Measurements from ENCODE around the gene BTD.

BTD gene

DNA sequence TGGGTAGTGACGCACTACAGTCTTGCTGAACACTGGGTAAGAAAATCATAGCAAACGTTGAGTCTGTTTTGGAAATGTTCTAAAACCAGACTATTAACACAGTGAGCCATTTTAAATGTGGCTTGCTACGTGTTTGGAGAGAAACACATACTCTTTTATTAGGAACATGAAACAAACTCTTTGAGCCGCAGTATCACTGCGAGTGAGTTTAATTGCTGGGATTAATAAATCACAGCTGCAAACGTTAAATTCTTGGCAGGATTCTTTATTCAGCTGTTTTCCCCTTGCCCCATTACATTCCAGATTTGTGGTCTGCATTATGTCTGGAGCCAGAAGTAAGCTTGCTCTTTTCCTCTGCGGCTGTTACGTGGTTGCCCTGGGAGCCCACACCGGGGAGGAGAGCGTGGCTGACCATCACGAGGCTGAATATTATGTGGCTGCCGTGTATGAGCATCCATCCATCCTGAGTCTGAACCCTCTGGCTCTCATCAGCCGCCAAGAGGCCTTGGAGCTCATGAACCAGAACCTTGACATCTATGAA lies 33.6 kb downstream of the BTD start:
- in situ Hi-C loops (cut with MboI; ENCODE audit: low sequenced_read_pairs) = loop anchor here (25.0 kb wide), 2 partner anchors 177 to 552 kb away; no protein-coding TSS in a partner anchor

DNA sequence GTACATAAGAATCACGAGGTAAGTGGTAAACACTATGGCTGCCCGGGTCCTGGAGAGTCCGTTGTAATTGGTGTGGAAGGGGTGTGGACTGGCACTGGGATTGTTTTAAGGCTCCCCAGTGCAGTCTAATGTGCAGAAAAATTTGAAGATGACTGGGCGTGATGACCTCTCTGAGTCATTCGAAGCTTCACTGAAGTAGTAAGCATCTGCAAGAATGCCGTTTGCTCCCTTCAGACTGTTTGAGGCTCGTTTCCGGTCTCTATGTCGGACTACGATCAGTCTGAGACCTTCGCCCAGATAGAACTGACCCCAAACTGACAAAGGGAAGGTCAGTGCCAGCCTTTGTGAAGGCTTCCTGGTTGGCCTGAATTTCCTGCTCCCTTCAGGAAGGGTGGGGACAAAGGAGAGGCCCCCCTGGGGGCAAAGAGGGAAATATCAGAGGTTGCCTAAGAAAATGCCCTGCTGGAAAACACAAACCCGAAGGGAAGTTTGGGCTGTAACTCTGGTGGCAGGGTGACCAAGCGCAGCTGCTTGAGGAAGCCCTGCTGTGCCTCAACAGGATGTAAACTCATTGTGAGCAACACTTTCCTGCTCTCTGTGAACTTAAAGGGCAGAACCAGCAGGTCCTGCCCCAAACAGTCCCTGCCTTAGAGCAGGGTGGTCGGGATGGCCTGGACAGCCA lies 34.6 kb downstream of the BTD start:
- in situ Hi-C loops (cut with MboI; ENCODE audit: low sequenced_read_pairs) = loop anchor here (25.0 kb wide), 2 partner anchors 176 to 551 kb away; no protein-coding TSS in a partner anchor

DNA sequence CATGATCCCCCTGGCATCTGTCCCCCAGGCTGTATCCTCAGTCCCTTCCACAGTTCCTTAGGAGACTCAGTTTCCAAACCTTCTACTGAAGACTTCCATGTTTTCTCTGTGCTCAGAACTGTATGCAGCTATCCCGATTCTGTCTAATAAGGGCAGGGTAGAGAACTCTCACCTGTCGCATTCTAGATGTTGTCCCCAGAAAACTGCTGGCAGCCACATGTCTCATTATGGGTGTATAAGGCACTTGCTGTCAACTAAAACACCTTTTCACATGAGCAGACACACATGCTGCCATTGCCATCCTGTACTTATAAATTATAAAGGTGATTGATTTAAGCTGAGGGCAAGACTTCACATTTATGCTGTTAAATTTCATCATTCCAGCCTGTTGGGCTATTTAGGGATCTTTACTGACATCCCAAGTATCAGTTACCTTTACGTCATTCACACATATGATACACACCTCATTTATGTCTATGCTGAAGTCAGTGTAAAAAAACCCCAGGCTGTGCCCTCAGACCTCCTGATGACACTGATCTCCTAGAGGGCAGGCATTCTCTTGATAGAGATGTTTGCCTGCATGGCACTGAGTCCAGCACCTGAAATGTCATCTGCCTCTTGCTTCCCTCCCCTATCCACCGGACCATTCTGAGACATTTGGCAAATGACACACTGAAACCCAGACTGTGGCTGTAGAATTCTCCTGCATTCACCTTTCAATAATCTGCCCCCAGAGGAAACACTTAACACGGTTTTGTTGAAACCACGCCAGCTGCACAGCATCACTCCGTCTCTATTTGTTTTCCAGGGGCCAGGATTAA lies 35.8 kb downstream of the BTD start:
- in situ Hi-C loops (cut with MboI; ENCODE audit: low sequenced_read_pairs) = loop anchor here (25.0 kb wide), 2 partner anchors 175 to 550 kb away; no protein-coding TSS in a partner anchor

DNA sequence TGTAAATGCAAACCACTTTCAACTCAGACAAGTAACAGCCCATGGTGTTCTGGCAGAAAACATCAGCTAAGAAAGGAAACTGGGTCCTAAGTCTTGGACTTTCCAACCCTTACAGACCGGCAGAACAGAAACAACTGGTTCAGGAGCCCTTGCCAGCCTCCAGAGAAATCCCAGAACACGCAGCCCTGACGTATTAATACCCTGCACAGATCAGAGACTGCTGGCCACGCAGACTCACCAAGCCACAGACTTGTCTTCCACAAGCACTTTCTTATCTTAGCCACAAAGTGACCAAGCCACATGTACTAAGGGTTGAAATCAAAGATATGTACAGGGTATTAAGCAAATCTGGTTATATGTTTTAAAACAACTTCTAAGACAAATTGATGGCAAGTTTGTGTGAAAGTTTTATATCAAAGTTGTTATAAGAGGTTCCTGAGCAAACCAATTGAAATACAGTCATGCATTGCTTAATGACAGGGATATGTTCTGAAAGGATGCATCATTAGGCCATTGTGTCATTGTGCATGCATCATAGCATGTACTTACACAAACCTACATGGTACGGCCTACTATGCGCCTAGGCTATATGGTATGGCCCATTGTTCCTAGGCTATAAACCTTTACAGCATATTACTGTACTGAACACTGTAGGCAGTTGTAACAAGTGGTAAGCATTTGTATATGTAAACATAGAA lies 36.8 kb downstream of the BTD start:
- in situ Hi-C loops (cut with MboI; ENCODE audit: low sequenced_read_pairs) = loop anchor here (25.0 kb wide), 2 partner anchors 174 to 549 kb away; no protein-coding TSS in a partner anchor

DNA sequence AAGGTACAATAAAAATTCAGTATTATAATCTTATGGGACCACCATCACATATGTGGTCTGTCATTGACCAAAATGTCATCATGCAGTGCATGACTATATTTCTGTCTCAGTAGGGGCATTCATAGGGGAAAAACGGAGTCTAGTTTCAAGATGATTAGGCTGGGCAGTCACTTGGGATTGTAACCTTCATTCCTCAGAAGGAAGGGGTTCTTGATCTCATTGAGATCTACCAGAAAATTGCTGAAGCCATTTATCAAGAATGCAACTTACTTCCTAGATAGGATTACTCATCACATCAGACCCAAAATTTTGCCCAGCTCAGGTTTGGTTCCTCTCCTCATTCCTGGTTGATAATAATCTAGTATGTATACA lies 37.3 kb downstream of the BTD start:
- in situ Hi-C loops (cut with MboI; ENCODE audit: low sequenced_read_pairs) = loop anchor here (25.0 kb wide), 2 partner anchors 173 to 548 kb away; no protein-coding TSS in a partner anchor

DNA sequence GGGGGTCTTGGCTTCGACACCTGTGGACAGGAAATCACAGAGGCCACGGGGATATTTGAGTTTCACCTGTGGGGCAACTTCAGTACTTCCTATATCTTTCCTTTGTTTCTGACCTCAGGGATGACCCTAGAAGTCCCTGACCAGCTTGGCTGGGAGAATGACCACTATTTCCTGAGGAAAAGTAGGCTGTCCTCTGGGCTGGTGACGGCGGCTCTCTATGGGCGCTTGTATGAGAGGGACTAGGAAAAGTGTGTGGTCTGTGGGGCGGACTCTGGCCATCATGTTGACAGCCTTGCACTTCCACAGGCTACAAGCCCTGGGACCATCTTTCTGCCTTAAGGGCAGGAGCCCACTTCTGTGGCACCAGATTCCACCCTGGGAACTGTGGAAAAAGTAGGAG lies 43.7 kb downstream of the BTD start:
- in situ Hi-C loops (cut with MboI; ENCODE audit: low sequenced_read_pairs) = loop anchor here (25.0 kb wide), 2 partner anchors 167 to 542 kb away; no protein-coding TSS in a partner anchor

DNA sequence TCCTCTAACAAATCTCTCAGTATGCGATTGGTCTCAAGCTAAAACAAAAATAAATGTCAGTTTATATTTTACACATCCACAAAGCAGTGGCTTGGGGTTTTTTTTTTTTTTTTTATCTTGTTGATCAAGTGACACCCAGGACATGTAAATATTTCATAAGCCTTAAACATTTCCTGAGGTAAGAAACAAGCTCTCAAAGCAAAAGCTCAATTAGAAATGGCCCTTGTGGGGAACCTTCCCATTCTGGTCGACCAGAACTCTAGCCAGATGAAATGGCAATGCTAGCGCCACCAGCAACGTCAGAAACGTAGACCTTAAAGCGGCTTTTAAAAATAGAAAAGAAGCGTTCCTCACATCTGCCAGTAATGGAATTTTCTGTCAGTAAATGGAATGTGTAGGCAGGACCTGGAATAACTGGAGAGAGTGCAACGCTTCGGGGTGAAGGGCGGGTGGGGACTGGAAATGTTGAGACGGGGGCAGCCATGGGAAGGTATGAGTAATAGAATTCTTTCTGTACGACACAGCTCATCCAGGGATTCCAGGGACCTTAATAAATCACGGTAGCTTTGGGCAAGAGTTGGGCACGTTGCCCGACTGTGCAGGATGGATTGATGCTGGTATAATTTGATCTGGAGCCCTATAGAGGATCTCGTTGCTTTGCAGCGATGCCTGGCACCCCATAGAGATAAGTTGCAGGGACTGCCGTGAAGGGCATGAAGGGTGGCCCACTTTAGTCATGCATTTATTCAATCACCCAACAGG lies 44.4 kb downstream of the BTD start:
- in situ Hi-C loops (cut with MboI; ENCODE audit: low sequenced_read_pairs) = loop anchor here (25.0 kb wide), 2 partner anchors 166 to 541 kb away; no protein-coding TSS in a partner anchor

DNA sequence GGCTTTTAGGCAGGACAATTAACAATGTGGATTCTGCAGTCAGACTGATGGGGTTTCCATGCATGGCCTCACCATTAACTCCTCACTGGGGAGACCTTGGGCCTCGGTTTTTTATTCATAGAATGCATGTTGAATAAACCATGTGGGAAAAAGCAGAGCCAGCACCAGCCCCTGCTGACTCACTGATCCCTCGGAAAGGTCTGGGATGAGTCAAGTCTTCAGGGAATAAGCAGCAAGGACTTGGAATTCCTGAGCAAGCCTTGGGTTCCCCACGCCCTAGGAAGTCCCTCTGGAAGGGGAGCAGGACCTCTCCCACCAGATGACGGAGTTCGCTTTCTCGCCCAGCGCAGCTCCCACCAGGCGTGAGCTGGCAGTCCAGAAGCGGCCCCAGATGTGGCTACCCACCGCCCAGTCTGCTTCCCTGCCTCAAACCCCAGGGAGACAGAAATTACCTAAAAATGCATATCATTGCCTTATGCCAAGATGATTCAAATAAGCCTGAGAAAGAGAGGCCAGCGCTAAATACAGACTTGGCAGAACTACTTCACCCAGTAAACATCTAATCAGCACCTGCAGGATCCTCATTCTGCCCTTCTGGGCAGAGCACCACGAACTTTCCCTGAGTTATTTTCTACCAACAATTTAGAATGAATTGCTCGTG lies 45.4 kb downstream of the BTD start:
- in situ Hi-C loops (cut with MboI; ENCODE audit: low sequenced_read_pairs) = loop anchor here (25.0 kb wide), 2 partner anchors 165 to 540 kb away; no protein-coding TSS in a partner anchor

DNA sequence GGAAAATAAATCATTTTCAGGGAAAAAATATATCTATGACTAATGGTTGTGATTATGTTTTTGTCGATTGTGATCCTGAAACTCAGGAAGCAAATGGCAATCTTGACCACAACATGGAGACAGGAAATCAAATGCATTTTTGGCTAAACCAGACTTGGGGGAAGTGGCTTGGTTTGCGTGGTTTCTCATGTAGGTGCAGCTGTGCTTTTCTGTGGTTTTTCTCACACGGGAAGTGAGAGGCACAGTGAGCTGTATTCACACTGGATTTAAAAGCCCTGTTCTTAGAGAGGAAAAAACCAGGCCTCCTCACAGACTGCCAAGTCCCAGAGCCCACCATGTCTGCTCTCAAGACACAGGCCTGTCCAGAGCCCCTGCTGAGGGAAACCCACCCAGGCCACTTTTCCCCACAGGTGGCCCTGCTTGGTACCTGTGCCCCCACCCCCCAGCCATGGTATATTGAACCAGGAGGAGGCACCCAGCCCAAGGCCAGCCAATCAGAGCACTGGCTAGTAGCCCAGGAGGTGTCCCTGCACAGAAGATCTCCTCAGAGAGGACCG lies 46.1 kb downstream of the BTD start:
- in situ Hi-C loops (cut with MboI; ENCODE audit: low sequenced_read_pairs) = loop anchor here (25.0 kb wide), 2 partner anchors 165 to 540 kb away; no protein-coding TSS in a partner anchor

DNA sequence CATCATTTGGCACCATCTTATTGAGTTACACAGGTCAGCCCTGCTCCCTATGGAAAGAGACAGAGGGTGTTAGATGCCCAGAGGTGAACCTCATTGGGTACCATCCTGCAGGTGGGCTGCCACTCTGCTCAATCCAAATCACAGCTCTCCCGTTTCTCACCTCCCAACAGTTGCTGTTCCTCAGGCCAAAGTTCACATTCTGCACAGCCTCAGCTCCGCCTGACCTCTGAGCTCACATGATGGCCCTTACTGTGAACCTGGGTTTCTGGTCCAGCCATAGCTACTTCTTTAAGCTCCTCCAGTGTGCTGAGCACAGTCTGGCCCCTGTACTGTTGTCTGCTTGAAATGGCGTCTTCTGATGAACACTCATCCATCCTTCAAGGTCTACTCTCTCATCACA lies 47.8 kb downstream of the BTD start:
- in situ Hi-C loops (cut with MboI; ENCODE audit: low sequenced_read_pairs) = loop anchor here (25.0 kb wide), 2 partner anchors 163 to 538 kb away; no protein-coding TSS in a partner anchor

DNA sequence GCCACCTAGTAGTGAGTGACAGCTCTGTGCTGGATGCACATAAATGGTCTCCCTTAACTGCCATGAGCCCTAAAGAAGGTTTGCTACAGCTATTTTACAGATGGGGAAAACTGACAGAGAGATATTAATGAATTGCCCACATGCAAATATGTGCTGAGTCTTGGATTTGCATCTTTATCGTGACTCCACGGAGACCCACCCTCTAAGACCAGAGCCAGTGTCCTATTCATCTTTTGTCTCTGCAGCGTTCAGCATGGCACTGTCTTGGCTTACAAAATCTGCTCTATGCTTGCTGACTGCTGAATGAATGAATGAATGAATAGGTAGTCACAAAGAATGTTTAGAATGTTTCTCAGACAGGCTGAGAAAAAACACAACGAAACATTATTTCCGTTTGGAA lies 48.3 kb downstream of the BTD start:
- in situ Hi-C loops (cut with MboI; ENCODE audit: low sequenced_read_pairs) = loop anchor here (25.0 kb wide), 2 partner anchors 162 to 537 kb away; no protein-coding TSS in a partner anchor

DNA sequence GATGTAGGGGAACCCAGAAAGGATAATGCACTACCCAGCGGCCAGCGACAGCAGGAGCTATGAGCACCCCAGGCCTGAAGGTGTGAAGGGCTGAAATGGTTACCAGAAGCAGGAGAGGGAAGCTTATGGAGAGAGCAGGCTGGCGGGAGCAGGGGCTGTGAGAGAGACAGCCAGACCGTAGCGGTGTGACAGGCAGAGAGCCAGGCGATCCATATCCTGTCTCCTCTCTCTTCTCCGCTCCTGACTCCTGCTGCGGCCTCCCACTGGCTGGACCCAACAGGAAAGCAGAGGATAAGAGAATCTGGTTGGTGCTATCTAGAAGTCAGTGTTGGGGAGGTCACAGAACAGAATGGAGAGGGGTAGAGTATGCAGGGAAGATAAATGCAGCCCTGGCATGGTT lies 49.9 kb downstream of the BTD start:
- in situ Hi-C loops (cut with MboI; ENCODE audit: low sequenced_read_pairs) = no loop called here

DNA sequence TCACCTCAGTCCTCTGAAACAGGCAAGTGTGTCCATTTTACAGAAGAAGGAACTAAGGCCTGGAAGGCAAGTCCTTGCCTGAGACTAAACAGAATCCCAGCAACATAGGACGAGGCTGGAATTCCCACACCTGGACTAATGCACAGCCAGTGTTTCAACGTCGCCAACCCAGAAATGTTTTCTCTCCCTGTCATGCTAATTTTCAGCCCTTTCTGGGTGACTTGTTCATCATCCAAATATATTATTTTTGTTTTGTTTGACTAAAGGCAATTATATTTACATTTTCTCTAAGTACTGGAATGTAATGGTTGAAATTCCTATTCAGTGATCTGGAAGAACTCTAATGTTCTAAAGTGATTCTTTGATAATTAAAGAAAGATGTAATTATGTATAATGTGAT lies 51.8 kb downstream of the BTD start:
- in situ Hi-C loops (cut with MboI; ENCODE audit: low sequenced_read_pairs) = no loop called here

DNA sequence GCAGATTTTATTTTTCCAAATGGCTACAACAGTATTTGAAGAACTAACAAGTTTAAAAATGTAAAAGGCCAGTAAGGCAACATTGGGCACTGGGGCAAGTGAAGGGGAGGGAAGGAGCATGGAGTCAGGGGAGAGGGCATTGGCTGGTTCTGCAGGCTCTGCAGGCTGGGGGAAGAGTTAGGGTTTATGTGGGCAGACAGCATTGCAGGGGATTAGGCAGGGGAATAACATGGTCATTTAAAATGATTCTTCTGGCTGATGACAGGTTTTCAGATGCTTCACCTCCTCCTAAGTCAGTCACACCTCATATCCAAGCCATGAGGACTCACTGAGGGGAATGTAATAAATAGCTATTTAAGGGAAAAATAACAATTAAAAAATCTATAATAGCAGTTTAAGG lies 52.6 kb downstream of the BTD start:
- in situ Hi-C loops (cut with MboI; ENCODE audit: low sequenced_read_pairs) = no loop called here

DNA sequence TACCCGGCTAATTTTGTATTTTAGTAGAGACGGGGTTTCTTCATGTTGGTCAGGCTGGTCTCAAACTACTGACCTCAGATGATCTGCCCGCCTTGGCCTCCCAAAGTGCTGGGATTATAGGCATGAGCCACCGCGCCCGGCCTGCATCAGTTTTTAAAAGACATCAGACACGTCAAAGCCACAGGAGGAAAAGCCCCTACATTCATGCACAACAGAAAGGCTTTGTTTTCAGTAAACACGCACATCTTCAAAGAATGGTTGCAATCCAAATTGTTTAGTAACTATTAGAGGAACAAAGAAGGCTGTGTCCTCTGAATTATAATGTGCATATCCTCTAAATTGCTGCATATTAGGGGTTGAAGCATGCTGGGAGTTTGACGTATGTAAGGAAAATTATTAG lies 53.3 kb downstream of the BTD start:
- in situ Hi-C loops (cut with MboI; ENCODE audit: low sequenced_read_pairs) = no loop called here

DNA sequence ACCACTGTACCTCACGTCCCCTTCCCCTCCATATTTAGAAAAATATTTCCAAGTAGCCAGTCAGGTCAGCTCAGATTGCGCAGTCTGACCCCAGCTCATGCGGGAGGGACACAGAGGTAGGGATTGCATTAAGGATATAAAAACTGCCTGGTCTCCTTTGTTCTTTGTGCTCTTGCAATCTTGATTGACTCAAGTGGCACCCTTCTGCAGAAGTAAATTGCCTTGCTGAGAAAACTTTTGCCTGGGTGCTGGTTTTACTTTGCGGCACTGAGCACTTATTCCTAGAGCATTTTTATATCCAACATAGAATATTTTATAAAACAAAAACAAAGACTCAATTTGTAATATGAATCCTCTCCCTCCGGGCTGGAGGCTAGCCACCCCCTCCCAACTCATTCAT lies 54.8 kb downstream of the BTD start:
- in situ Hi-C loops (cut with MboI; ENCODE audit: low sequenced_read_pairs) = no loop called here

DNA sequence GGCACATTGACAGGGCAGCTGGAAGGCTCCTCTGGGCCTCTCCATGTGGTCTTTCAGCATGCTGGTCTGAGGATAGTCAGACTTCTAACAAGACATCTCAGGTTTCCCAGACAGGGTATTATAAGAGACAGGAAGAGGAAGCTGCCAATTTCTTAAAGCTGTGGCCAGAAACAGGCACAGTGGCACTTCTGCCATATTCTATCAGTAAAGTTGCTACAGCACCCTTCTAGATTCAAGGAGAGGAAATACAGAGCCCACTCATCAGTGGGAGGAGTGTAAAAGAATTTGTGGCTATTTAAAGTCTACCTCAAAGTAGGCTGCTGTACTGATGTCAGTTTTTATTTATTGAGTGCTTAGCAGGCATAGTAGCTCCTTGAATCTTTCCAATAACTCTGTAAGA lies 55.5 kb downstream of the BTD start:
- in situ Hi-C loops (cut with MboI; ENCODE audit: low sequenced_read_pairs) = no loop called here

DNA sequence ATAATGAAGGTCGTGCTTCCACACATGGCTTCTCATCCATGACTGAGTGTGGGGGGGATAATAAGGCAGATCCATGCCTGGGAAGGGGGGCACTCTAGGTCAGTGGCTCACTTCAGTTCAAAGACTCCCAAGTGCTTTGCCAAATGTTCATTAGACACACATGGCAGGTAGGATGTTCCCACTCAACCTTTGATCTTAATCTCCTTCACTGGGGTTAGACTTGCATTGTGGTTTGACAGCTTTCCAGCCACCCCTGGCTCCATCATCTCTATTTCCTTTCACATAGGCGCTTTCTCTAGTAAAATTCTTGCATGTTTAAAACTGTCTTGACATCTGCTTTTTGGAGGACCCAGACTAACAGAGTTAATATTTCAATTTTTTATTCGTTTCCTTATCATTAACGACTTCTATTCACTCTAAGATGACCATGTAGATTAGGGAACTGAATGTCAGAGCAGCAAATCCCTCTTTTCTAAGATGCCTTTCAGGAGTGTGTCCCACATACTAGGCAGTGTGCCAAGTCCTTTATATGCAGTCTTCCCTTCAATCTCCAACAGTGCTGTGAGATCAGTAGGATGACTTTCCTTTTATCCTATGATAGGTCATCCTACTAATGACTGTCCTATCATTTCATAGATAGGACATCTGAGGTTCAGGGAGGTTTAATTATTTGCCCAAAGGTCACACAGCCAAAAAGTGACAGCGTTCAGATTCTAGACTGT lies 57.9 kb downstream of the BTD start:
- in situ Hi-C loops (cut with MboI; ENCODE audit: low sequenced_read_pairs) = no loop called here
